Uterus (tissue), 4 donors: ENCODE results near the gene AUNIP. TPM values are rescaled to one million over a fixed set of nuclear protein-coding genes. Genes with fewer than 3 reads are reported as not detected.

Experiments used
- DNase-seq, 2 donors: peaks; one replicate each; pipeline ENCODE4 v3.0.0-alpha.2; 2019 to 2020
- H3K27ac ChIP-seq, 2 donors: fragments of 200-600 bp; sonication (generic); 1 replicate in 1 of 2; 2 replicates in 1 of 2; pipeline ENCODE4 v1.5.1; 2016 to 2018
- H3K27me3 ChIP-seq, 2 donors: fragments of 200-600 bp; sonication (generic); one replicate each; pipeline ENCODE4 v1.5.1; 2018 to 2019; ENCODE audit warnings: control low read depth in 1 of 2
- H3K36me3 ChIP-seq, 2 donors: fragments of 200-600 bp; sonication (generic); one replicate each; pipeline ENCODE4 v1.5.1; 2019; ENCODE audit warnings: control low read depth in 1 of 2
- H3K4me1 ChIP-seq, 2 donors: fragments of 200-600 bp; sonication (generic); one replicate each; pipeline ENCODE4 v1.5.1; 2018 to 2019; ENCODE audit warnings: control low read depth in 1 of 2
- H3K4me3 ChIP-seq, 2 donors: fragments of 200-600 bp; sonication (generic); 1 replicate in 1 of 2; 2 replicates in 1 of 2; pipeline ENCODE4 v1.5.1; 2018 to 2019; ENCODE audit warnings: mild to moderate bottlenecking in 1 of 2
- H3K9me3 ChIP-seq, 2 donors: fragments of 200-600 bp; sonication (generic); one replicate each; pipeline ENCODE4 v1.5.1; 2019; ENCODE audit warnings: control low read depth in 1 of 2
- CTCF ChIP-seq, 4 experiments: fragments of 200-600 bp in 2 of 4; fragments of 450-650 bp in 2 of 4; sonication (generic) in 2 of 4; IDR thresholded peaks; one replicate each; pipeline ENCODE4 v1.5.1; 2016 to 2019; ENCODE audit warnings: antibody characterized with exemption in 4 of 4, mild to moderate bottlenecking in 2 of 4, moderate library complexity in 1 of 4
- POLR2A ChIP-seq, 2 donors: fragments of 450-650 bp; IDR thresholded peaks; one replicate each; pipeline ENCODE4 v1.6.1; 2016; ENCODE audit warnings: antibody characterized with exemption in 2 of 2, mild to moderate bottlenecking in 1 of 2, moderate library complexity in 1 of 2
- intact Hi-C: fragments of 100-400 bp; cut with DNase I; formaldehyde crosslinking; loops from one replicate; pipeline ENCODE4 v1.15.1; 2023; ENCODE audit warnings: low total_unique reads
- total RNA-seq, 4 donors: library from RNA; depleted of rRNA in 3 of 4; stranded (reverse); fragments of >200 nt in 3 of 4; gene quantifications; one replicate each; pipeline versions ENCODE4 v1.1.0 to v1.2.4, GENCODE V29; 2014 to 2023
- donor health status: DM: yes; HTN: yes; CAD: no.

The AUNIP gene
- total RNA-seq, 4 donors from 2014 or later, result 1.1 TPM; not detected in 3

- DNase-seq, result no peak
These were observed 5.2 kb upstream of the AUNIP start for GRCh38 chr1:25864434-25864833.

GRCh38 chr1:25863486-25864262 is 4.4 kb upstream of the AUNIP start:
- H3K4me1 ChIP-seq, result no peaks in the 10 kb centered on the region
- no peak overlapping the region for H3K27ac ChIP-seq
- TF ChIP-seq CTCF (IDR thresholded peaks at IDR 0.05) (no peak), POLR2A (IDR thresholded peaks at IDR 0.05) (no peak)
- DNase-seq, result no peak
- no peak overlapping the region for H3K4me3 ChIP-seq
- H3K36me3 ChIP-seq, result no peaks in the 10 kb centered on the region
- no peaks in the 10 kb centered on the region for H3K27me3 ChIP-seq
- intact Hi-C loops, result no loop called here
- H3K9me3 ChIP-seq, result no peaks in the 10 kb centered on the region

More at GRCh38 chr1:25864434-25864833, 5.2 kb upstream of the AUNIP start:
- no peaks in the 10 kb centered on the region for H3K27me3 ChIP-seq
- H3K36me3 ChIP-seq, result no peaks in the 10 kb centered on the region
- no peak overlapping the region for H3K27ac ChIP-seq
- intact Hi-C loops, result no loop called here
- TF ChIP-seq POLR2A (IDR thresholded peaks at IDR 0.05) (no peak), CTCF (IDR thresholded peaks at IDR 0.05) (no peak)
- no peaks in the 10 kb centered on the region for H3K9me3 ChIP-seq
- no peaks in the 10 kb centered on the region for H3K4me1 ChIP-seq
- no peak overlapping the region for H3K4me3 ChIP-seq

GRCh38 chr1:25862785-25863485 is 3.7 kb upstream of the AUNIP start:
- no peak overlapping the region for H3K4me3 ChIP-seq
- H3K36me3 ChIP-seq, result no peaks in the 10 kb centered on the region
- H3K4me1 ChIP-seq, result no peaks in the 10 kb centered on the region
- H3K27me3 ChIP-seq, result no peaks in the 10 kb centered on the region
- H3K27ac ChIP-seq, result no peak overlapping the region
- no peak for DNase-seq
- intact Hi-C loops, result no loop called here
- H3K9me3 ChIP-seq, result no peaks in the 10 kb centered on the region
- TF ChIP-seq CTCF (IDR thresholded peaks at IDR 0.05), result no peak
- TF ChIP-seq POLR2A (IDR thresholded peaks at IDR 0.05), result no peak

GRCh38 chr1:25861316-25862286 is 2.3 kb upstream of the AUNIP start:
- H3K27me3 ChIP-seq, result no peaks in the 10 kb centered on the region
- H3K9me3 ChIP-seq, result no peaks in the 10 kb centered on the region
- no peaks in the 10 kb centered on the region for H3K36me3 ChIP-seq
- intact Hi-C loops, result no loop called here
- TF ChIP-seq POLR2A (IDR thresholded peaks at IDR 0.05), result no peak
- TF ChIP-seq CTCF (IDR thresholded peaks at IDR 0.05), result no peak
- no peak overlapping the region for H3K4me3 ChIP-seq
- DNase-seq, result no peak
- H3K4me1 ChIP-seq, result no peaks in the 10 kb centered on the region
- H3K27ac ChIP-seq, result no peak overlapping the region
